ENCODE measurements around the gene ZBTB20.

Gene ZBTB20

DNA sequence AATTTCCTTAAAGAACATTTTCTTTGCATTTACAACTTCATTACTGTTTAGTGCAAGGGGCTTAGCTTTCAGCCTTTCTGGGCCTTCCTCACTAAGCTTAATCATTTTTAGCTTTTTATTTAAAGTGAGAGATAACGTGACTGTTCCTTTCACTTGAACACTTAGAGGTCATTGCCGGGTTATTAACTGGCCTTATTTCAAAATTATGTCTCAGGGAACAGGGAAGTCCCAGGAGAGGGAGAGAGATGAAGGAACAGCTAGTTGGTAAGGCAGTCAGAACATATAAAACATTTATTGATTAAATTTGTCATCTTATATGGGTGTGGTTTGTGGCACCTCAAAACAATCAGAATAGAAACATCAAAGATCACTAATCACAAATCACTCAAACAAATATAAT is 584.5 kb downstream of the ZBTB20 start:
- DNase-seq = no peak

DNA sequence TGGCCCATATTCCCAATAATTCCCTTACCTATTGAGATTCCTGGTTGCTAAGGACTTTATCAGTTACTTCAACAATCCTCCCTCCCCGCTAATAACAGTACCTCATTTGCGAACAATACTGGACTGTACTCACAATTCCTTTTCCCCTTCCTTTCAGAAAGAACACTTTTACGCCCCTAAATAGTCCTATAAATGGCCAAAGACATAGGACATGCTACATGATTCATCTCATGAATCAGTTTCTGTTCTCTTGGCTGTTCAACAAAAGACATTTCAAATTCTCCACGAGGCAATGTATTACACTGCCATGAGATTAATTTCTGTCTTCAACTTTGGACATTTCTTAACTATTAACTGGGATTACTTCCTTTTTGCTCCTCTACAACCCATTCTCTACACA is 588.8 kb downstream of the ZBTB20 start:
- DNase-seq = no peak

DNA sequence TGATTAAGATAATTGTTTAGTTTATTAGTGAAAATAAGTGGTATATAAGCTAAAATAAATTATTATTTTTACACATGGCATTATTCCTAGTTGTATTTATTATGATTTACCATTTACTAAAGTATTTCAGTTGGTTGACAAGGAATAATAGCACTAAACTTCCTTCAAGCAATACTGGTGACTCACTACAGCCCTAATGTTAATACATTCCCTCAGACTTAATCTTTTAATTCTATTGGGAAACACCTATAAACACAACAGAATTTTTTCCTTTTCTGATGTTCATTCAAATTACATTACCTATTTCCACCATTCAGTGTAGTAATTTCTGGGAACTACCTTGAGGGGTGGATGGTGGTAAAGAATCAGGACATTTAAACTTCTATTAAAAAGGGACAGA is 589.3 kb downstream of the ZBTB20 start:
- DNase-seq = no peak

DNA sequence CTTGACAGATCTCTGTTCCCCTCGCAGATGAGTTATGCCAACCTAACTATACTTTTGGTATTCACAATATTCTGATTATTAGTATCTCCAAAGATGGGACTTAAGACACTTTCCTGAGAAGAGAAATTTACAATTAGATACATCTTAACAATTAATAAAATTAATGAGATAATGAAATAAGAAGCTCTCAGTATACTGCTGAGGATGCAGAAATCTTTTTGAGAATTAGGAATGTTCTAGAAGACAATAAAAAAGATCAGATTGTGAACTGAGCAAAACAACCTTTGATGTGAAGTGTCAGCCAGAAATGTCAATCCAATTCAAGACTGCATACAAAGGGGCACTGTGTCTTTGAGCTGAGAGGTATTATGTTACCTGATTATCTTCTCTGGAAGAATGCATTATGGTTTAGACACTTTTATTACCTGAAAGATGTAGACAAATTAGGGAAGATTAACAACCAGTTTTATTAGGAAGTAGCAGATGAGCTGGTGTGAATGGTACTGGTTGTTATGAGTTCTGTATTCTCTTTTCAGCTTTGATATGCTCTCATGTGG is 590.4 kb downstream of the ZBTB20 start:
- no peak for DNase-seq

DNA sequence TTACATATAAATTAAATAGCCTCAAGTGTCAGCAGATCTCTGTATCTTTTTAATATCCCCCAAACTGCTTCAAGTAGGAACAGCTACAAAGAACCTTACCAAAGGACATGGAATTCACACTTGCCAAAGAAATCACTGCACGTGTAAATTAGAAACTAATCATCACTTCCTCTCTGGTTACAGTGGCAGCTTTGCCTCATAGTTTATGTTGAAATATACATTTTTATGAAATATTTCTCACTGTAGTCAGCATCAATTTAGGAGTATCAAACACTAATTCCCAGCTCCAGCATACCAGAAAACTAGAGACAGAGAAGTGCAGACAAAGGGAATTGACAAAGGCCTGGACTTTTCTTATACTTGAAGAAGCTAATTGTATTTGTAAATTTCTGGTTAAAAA is 592.4 kb downstream of the ZBTB20 start:
- DNase-seq = no peak

DNA sequence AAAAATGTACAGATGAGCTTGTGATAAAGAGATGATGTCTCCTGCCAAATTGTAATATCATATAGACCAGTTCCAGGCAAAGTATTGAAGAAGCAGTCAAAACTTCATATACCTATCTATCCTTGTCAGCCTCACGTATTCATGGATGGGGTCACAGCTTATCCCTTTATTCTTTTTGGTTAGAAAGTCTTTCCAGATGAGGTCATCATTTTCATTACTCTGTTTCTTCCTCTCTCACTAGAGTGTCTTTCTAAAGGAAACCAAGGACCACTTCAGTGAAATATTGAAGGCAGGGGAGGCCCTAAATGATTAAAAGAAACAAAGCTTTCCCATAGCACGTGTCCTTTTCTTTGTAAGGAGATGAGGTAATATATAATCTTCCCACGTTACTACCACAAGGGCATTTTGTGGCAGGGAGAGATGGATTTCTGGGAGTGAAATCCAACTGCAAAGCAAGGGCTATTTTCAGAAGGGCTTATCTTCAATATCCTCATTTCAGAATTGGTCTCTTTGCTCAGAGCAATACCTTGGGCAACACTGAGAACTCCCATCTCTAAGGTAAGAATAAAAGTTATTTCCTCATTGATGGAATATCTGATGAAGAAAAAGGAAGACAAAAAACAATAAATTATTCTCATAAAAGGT is 593.0 kb downstream of the ZBTB20 start:
- DNase-seq = no peak

DNA sequence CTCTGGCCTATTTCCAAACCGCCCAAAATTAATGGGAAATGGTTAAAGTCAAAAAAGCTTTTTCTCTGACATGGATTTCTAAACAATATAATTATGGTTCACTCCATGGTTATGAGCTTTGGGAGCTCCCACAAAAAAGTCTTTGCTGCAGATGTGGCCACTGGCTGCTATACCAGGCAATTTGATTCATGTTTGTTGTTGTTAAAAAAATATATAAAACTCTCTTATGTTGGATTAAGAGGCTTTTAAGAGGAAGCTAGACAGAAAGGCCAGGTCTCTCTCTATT is 594.6 kb downstream of the ZBTB20 start:
- no peak for DNase-seq

DNA sequence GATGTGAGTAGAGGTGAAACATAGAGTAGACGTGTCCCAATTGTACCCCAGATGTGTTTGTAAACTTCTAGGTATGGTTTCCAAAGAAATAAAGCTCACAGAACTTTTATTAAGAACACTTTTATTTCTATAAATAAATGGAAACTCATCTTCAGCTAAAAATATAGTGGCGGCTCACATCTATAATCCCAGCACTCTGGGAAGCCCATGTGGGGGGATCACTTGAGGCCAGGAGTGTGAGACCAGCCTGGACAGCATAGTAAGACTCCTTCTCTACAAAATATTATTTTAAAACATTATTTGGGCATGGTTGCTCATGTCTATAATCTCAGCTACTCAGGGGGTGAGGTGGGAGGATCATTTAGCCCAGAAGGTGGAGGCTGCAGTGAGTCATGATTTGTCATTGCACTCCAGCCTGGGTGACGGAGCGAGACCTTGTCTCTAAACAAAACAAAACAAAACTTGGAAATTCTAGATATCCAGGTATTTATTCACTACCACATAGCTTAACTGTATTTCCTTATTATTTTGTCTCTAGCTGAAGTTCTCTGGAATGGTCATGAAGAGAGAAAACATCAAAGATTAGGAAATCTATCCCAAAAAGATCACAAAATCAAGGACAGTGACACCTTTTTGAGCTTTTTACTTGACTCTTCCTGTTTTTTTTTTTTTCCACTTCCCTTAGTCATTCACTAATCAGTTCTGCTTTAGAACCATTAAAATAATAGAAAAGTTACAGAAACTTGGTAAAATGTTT is 595.1 kb downstream of the ZBTB20 start:
- DNase-seq = no peak

DNA sequence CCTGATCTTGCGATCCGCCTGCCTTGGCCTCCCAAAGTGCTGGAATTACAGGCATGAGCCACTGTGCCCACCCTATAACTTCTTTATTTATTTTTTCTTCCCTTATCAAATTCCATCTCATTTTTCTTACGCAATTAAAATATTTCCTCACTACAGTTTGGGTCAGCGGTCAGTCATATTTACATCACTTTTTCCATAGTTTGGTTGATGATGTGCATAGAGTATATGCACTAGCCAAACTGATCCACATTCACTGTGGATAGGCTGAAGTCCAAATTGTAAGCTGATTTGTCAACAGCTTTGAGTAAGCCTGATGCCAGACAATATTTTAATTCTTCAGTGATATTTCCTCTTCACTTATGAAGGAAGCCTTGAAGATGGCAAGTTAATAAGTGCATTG is 596.9 kb downstream of the ZBTB20 start:
- no peak for DNase-seq

DNA sequence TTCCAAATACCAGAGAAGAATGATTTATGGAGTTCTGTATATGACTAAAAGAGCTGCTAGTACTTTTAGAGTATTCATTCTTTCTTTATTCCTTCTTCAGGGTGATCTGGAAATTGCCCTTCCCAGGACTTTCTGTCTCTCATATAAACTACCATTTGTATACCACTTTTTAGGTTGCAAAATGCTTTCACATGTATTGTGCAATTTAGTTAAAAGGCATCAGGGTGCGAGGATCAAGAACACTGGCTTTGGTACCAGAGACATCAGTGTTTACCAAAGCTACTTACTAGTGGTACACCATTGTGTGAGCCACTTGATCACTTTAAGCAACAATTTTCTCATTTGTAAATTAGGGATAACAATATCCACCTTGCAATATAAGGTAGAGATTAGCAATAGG is 601.9 kb downstream of the ZBTB20 start:
- DNase-seq = no peak

DNA sequence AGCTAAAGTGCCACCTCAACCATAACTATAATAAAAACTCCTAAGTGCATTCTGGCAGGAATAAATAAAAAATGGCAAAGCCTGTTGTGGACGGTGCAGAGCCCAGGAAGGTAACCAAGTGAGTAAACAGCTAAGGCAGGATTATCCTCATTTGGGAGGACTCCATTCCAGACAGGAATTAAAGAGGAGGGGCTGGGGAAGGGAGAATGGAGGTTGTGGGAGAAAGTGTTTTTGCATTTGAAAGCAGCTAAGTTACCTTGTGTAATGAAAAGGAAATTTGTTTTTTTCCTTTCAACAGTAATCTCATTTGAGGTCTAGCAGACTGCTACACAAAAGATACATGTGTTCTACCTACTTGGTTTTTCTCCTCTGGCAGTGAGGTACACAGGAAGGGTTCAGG is 604.7 kb downstream of the ZBTB20 start:
- no peak for DNase-seq

DNA sequence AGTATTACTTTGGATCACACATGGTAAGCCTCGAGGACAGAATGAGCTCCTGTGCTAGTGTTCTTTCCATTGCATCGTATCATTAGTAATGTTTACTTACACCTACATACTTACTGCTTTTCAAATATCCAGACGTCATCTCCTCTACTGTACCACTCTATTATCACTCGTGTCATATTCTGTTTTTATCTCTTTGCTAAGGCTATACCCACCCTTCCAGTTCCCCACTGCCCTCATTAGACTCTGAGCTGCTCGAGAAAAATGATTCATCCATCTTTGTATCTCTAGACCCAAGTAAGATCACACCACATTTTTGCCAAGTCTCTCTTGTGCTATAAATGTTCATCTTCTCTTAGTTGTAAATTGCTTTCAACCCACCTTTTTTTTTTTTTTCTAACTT is 607.6 kb downstream of the ZBTB20 start:
- DNase-seq = no peak

DNA sequence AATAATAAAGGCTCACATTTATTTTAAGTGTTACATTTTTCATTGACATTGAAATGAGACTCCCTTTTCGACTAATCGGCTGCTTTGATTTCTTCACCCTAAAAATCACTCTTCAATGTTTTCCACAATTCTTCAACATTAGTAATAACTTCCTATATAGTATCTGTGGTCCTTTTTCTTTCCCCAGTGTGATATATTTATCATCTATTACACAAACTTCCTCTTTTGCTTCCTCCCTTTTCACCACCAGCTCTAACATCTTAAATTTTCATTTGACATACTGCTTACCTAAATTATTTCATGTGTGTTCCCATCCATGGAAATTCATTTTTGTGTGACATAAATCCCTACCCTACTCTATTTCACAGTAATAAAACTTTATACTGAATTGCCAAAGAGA is 608.9 kb downstream of the ZBTB20 start:
- DNase-seq = no peak

DNA sequence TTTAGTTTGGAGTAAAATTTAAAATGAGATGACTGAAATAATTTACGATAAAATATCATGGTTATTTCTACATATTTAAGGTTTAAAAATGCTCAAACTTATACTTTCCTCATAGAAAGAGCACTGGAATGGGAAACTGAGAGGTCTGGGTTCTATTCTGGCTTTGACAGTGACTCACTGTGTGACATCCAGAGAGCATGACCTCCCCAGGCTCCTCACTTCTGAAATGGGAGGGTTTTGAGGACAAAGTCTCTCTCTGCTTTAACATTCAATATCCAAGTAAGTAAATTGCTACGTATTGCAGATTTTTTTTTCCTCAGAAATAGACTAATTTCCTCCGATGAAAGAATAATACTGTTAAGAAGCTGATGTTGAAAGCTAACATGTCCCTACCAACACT is 618.6 kb downstream of the ZBTB20 start:
- DNase-seq = no peak

DNA sequence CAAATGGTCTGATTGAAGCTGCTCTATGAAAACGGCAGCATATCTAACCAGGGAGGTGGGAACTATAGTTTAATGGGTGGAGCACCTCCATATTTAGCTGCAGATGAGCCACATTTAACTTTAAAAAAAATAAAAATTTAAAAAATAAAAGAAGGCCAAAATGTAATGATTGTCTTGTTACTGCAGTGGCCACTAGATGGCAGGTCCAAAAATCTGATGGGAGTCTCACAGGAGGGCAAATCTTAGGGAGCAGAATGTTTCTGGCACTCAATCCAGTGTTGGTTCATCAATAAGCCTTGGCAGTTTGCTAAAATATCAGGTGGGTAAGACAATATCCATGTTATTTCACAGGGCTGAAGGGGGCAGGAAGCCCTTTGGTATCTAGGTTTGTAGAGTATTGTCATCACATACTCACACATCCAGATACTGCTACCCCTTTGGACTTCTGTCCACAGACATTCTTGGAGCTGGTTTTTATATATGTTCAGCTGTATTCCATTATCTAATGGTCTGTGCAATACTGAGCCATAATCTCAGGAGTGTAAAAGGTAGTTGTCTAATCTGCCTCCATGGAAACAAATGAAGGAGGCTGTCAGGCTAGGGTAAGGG is 619.9 kb downstream of the ZBTB20 start:
- no peak for DNase-seq

DNA sequence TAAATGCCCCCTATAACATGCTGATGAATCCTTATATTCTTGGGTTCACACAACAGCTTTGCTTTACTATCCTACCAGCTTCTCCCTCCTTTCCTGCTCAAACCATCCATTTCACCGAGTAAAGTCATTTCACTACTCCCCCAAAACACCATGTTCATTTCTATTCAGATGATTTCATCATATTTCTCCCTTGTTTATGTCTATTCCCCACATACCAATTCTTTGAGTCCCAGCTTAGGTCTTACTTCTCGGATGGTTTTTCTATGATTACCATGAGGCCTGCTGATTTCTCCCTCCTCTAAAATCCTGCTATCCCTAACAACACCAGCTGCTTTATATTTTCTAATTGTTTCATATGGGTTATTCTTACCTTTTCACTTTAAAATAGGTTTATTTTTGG is 621.8 kb downstream of the ZBTB20 start:
- no peak for DNase-seq

DNA sequence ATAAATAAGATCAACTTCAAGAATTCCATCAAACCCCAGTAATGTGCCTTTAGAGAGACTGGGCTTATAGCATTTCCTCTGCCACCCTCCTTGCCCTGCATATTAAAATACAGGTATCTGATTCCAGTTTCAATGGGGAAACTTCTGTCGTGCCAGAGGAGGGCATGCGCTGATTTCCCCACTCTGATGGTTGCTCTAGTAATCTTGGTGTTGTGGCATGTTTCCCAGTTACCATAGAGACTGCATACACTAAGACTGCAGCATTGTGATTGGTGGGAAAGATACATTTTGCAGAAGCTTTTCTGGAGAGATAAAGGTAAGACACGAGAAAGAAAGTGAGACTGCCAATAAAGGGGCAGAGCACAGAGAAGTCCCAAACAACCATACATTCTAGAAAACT is 627.7 kb downstream of the ZBTB20 start:
- DNase-seq = no peak

DNA sequence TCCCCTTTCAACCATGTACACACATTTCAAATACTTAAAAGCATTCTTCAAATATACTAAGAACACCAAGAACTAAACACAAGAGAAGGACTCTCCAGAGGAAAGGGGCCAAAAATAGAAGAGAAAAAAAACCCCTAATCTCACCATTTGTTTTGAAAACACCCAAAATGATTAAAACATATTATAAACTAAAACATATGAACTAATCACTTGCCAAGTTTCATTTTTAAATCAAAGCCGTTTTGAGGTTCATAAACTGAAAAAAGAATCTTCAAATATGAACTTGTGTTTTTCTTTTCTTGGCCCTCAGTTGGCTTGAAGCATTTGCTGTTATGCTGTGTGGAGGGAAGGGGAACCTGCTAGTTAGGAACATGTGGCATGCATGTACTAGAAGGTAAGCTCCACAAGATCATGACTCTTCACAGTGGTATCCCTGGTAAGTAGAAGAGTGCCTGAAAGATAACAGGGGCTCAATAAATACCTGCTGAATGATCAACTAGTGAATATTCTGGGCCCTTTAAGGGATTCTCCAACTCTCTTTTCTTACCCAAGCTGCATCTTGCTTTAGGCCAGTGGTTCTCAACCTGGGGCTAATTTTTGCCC is 628.8 kb downstream of the ZBTB20 start:
- no peak for DNase-seq

DNA sequence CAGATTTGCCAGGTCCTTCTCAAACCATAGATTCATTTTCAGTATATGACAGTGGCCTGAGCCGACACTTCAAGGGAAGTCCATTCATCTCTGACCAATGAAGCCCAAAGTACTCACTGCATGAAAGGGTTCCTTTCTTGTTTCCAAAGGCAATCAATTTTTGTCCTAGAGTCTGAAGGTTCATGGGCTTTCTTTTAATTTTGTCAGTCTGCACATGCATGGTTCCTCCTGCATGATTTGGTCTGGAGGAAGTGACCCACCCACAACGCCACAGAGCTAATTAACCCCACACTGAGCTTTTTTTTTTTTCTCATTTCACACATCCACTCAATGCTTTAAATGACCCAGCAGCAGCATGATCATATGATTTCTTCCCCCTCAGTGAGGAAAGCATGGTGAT is 636.9 kb downstream of the ZBTB20 start:
- DNase-seq = no peak

DNA sequence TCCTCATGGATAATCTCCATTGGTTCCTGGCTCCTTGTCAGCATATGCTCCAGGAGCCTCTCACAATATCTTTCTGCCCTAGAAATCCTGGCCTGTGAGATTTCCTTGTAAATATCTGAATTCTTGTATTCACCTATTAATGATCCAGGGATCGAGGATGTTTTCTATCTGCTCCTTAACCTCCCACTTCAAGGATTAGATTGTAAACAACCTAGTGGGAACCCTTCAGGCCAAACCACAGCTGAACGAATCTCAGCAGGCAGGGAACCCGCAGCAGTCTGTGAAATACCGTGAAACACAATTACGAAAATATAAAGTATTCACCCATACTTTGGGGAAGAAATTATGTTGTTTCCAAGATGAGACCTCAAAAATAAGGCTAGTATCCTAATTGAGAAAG is 637.3 kb downstream of the ZBTB20 start:
- DNase-seq = no peak

DNA sequence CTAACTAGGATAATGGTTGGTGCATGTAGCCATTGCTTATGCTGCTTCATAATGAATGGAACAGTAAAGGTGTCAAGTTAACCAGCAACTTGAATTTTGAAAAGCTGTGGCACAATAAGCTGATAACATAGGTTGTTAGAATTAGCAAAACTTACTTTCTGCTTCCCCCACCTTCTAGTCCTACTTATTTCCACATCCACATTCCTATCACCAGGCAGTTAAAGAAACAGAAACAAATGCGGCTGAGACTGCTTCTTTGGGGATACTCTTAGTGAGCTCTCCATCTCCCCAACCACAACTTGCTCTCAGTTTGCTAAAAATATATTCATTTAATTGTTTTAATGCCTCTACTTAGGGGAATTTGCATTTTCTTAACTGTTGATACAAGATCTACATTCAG is 638.1 kb downstream of the ZBTB20 start:
- no peak for DNase-seq

DNA sequence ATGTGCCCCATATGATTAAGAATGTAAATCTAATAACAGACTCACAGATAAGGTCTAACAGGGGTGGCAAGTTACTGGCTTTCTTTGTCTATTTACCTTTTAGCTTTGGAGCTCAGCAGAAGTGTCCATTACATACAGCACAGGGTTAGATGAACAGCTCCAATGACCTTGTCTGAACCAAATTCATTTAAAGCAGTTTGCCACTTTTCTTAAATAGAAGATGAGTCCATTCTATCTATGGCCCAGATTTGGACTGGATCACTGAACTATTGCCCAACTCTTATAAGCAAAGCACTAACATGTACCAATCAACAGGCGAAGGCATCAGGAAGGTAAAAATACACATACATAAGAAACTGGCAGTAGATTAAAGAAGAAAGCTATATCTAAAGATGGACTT is 638.9 kb downstream of the ZBTB20 start:
- DNase-seq = no peak

DNA sequence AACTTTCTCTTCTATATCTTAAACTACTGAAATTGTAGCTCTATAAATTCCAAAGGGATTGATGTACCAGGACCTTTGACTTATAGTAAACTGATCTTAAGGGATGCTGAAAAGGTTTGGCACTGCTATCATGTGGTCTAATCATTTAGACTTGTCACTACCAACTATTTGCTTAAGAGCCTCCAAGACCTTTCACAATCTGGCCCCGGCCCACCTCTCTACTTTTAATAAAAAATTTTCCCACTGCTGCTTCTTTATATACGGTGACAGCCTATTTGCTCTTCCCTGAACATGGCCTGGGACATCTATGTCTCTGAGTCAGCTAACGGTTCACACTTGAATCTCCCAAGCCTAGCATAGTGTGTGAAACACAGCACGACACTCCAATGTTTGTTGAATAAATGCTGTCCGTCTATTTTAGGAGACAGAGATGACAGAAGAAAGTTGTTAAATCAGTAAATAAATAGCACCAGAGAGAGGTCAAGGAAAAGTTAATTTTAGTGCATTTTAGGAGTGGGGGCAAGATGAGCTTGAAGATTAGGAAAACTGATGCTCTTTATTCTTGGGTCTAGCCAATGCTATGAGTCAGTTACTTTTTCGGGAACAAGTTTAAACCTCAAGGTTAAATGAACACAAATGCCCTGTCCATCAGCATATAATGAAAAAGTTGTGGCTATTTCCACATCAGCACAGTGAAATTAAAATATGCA is 640.3 kb downstream of the ZBTB20 start:
- no peak for DNase-seq
